ENCODE measurements around the gene MAEL.

GRCh38 chr1:166960858-166961474 lies 28.1 kb upstream of the MAEL start:
- no peak for TF ChIP-seq CTCF (IDR thresholded peaks at IDR 0.05)
- no peak for TF ChIP-seq EP300 (IDR thresholded peaks at IDR 0.05)
- TF ChIP-seq POLR2AphosphoS5 (IDR thresholded peaks at IDR 0.05), result no peak
- no peak for TF ChIP-seq POLR2A (IDR thresholded peaks at IDR 0.05)

All from suprapubic skin (tissue), 4 donors.